Measurements from ENCODE around the gene ZNF736. TPM values are rescaled to one million over a fixed set of nuclear protein-coding genes. Genes with fewer than 3 reads are reported as not detected.
A peak's percentile ranks its signal among the peaks of the same experiment; 100 is the strongest.
"Not testable (repeated sequence)": the region's sequence is repeated elsewhere in the genome, so short reads cannot be mapped to it uniquely, and the experiment has no call there.

ZNF736 gene
- 4.2 TPM for total RNA-seq

DNA sequence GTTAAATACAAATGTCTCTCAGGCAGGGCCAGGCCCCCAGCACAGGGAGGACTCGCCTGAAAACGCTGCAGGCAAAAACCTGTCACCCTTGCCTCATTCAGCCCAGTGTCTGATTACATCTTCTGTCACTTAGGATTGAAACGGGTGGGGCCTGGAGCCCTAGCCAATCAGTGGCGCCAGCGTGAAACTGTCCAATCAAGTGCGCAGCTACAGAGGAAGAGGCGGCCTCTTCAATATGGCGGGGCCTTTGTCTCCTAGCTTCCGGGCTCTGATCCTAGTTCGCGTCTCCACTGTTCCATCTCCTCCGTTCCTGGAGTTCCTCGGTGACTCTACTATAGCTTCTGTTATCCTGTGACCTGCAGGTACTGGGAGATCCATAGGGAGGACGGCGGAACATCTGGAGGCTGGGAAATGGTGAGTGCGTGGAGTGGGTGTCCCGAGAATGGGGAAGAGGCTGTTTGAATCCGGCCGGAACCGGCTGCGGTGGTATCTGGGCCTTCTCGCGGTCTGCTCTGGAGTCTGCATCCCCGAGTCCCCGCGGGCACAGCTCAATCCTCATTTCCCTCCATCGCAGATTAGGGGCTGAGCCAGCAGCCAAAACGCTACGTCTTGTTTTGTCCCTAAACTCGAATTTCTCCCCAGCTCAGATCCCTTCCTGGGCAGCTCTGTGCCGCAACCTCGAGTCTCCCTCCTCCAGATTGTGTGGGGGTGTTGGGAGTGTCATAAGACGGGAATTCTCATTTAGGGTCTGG, at the start of gene ZNF736:
Gene ZNF736 (plus strand): TSS at position 222 of the 752 bp plus-strand sequence. CDS start 190 bp downstream, at position 412.
- ATAC-seq = peak; percentile 99

DNA sequence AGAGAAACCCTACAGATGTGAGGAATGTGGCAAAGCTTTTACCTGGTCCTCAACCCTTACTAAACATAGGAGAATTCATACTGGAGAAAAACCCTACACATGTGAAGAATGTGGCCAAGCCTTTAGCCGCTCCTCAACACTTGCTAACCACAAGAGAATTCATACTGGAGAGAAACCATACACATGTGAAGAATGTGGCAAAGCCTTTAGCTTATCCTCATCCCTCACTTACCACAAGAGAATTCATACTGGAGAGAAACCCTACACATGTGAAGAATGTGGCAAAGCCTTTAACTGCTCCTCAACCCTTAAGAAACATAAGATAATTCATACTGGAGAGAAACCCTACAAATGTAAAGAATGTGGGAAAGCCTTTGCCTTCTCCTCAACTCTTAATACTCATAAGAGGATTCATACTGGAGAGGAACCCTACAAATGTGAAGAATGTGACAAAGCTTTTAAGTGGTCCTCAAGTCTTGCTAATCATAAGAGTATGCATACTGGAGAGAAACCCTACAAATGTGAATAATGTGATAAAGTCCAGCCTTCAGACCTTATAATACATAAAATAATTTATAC, 47.3 kb upstream of the ZNF736 start:
- no peak for ATAC-seq

DNA sequence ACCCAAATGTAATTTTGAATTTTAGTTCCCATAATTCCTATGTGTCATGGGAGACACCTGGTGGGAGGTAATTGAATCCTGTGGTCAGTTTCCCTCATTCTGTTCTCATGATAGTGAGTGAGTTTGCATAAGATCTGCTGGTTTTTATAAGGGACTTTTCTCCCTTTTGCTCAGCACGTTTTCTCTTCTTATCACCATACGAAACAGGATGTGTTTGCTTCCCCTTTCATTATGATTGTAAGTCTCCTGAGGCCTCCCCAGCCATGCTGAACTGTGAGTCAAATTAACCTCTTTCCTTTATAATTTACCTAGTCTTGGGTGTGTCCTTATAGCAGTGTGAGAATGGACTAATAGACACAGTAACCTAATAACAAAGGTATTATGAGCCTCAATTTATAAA, 36.1 kb upstream of the ZNF736 start:
- no peak for ATAC-seq

DNA sequence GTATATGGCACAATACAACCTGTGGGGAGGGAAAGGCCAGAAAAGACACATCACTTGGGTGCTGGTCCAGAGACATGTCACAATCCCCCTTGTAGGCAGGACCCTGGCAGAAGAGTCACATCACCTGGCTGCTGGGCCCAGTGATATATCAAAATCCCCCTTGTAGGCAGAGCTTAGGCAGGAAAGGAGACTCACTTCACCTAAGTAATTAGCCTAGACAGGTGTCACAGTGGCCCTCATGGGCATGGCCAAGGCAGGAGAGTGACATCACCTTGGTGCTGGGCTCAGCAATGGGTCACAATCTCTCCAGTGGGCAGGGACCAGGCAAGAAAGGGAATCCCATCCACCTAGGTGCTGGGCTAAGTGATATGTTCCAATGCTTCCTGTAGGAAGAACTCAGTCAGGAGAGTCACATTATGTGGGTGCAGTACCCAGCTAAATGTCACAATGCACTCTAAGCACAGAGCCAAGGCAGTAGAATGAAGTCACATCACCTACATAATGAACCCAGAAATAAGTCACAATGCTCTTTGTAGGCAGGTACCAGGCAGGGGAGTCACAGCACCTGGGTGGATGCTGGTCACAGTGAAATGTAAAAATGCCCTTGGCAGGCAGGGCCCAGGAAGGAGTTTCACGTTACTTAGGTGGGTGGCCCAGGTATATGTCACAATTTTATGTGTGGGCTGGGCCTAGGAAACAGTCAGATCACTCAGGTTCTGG, 18.9 kb upstream of the ZNF736 start:
- ATAC-seq = no peak

DNA sequence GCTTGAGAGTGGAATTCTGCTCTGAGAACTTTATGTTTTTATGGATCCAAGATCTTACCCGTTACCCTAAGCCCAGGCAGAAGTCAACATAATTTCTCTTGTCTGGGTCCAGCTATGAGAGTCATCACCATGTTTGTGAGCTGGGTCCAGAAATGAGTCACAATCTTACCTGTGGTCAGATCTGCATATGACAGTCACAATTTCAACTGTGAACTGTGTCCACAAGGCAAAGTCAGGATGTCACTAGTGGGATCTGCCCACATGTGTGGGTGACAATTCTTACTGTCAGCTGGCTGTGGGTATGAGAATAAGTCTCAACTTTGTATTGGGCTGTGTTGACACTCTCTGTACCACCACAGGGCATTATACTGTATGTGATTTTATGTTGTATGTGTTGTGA, 16.3 kb upstream of the ZNF736 start:
- not testable (repeated sequence) for ATAC-seq

DNA sequence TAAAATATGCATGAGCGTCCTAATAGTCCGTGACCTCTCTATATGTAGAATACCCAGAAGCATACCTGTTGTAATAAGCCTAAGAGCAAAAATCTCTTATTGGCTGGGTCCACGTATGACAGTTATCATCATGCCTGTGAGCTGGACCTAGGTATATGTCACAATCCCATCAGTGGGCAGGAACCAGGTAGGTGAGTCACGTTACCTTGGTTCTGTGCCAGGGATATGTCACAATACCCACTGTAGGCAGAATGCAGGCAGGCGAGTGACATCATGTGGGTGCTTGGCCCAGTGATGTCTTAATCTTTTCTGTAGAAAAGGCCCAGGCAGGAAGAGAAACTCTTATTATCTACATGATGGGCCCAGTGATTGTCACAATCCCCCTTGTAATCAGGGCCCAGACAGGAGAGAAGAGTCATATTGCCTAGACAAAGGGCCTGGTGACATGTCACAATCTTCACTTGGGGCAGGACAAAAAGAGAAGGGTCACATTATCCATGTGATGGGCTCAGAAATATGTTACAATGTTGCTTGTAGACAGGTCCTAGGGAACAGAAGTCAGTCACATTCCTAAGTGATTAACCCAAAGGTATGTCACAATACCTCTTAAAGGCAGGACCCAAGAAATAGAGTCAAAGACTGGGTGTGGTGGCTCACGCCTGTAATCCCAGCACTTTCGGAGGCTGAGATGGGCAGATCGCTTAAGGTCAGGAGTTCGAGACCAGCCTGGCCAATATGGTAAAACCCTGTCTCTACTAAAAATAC, 12.9 kb upstream of the ZNF736 start:
- peak; percentile 73 for ATAC-seq

DNA sequence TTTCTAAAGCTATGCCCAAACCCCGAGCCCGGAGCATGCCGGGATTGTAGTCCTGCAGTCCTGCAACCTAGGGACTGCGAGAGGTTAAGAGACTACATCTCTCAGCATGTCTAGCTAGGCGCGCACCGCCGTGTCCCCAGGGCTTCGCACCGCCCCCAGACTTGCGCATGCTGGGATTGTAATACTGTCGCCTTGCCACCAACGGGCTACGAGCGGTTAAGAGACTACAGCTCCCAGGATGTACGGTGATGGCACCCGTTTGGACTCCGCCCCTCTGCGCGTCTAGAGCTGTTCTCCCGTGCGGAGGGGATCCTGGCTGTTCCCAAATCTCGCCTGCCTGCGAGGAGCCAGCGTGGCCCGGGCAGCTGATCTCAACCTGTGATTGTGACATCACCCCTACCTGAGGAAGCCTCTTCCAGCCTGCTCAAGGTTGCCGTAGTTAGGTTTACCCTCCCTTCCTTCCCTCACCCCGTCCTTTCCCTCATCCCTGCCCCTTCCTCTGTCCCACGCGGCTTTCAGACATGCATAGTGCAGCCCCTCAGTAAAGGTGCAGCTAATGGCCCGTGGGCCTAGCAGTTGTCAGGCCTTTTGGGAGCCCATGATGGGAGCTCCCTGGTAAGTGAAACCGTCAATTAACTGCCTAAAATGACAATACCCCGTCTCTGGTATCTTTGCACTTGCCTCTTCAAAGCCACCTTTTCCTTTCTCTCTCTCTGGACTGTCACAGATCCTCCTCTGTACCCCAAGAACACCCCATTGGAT, 6.3 kb upstream of the ZNF736 start:
- ATAC-seq = peak; percentile 98

DNA sequence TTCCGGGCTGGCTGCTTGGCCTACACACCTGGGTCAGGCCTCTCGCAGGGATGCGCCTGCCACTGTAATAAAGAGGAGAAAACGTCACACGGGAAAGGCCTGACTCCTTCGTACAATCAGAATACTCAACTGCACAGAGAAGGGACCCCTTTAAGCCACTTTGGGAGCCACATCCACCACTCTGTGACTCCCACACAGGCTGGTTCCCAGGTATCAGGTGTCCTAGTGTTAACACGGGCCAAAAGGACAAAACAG, 5.8 kb upstream of the ZNF736 start:
- no peak for ATAC-seq

DNA sequence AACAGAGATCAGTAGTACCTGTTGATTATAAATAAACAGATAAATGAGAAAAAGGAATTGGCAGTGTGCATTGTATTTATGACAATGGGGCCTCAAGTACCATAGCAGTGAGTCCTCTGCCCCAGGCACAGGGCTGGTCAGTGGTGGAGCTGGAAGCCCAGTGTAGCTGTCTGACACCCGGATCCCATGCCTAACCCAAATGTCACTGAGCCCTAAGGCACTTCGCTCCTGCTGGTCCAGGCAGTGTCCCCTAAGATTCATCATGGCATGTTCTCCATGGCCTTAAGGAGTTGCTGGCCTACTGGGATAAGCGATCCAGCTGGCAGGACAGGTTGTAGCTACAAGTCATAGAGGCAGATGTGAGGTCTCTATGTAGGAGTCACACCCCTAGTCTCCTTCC, 3.3 kb upstream of the ZNF736 start:
- no peak for ATAC-seq

DNA sequence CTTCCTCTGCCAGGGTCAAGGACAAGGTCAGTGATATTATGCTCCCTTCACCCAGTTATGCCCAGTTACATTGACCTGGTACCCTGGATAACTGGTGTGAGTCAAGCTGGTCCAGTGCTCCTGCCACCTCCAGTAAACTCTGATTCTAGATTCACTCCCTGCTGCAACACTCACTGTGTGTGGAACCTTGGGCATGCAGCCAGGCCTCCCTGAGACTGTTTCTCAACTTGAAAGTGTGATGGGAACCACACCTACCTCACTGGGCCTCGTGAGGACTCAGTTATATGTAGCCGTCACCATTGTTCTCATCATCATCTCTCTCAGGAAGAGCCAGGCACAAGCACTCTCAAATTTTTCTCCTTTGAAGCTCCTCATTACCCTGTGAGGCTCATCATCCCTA, 935 bp upstream of the ZNF736 start:
- peak; percentile 11 for ATAC-seq

DNA sequence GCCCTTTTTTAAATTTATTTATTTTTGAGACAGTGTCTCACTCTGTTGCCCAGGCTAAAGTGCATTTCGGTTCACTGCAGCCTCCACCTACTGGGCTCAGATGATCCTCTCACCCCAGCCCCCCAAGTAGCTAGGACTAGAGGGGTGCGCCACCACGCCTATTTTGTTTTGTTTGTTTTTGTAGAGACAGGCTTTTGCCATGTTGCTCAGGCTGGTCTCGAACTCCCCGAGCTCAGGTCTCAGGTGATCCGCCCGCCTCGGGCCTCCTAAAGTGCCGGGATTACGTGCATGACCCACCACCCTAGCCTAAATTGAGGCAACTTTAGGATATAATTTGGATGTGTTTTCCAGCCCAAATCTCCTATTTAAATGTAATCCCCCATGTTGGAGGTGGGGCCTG, 805 bp downstream of the ZNF736 start:
- no peak for ATAC-seq

DNA sequence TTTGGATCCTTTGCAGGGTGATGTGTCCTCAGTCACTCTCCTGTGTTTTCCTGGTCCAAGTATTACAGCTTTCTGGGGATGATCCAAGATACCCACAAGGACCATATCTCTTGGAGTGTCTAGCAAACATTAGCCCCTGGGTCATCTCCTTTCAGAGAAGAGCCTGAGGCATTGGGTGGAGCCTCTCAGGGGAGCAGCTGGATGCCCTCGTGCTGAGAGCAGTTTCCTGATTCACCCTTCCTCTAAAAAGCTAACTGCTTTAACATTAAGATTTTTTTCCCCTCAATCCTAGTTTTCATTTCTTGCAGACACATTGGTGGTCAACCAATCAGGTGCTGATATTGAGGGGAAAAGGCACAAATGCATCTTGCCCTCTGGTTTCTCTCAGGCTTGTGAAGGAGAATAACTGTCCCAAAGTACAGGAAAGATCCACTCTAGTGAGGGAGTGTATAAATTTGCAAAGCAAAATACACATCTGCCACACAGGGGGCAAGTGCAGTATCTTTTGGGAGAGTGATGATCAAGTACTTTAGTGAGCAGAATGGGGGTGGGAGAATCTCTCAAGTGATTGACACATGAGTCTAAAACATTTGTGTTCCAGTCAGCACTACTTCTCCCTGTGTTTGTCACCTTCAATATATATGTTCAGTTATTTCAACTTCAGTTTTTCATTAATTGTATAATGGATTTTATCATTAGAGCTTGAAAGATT, 2.4 kb downstream of the ZNF736 start:
- not testable (repeated sequence) for ATAC-seq

DNA sequence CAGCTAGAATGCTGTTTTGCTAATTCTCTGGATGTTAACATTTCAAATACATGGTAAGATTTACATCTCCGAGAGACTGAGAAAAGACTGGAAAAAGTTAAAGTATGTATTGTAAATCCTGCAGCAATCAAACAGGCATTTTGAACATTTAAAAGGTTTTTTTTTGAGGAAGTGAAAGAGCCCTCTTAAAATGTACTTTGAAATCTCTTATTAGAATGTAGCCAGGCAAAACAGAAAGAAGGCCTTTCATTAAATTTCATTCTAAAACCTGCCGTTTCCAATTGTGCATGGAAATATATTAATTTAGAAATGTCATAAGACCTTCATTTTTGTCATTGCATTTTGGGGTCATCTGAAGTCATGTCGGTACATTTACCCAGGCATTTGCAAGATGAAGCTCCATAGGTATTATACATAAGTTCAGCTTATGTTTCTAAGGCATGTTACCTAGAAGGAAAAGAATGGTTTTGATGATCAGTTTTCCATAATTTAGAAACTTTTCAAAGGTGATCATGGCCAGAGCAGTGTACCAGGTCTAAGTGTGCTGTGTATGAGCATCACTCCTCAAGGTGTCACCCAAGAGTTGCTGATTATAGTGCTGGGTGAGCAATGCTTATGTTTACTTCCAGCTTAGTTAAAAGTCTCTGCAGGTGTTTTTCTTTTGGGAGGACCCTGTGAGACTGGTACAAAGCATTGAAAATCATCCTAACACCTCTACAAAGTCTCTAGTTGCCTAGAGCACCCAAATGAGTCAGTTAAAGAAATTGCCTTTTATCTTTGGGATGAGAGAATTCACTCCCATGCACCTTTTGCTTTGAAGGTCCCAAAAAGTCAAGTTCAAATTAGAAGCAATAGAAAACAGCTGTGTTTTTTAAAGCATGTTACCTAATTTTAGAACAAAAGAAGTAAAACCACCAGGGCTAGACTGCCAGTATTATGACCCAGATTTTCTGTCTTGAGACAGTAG, 7.1 kb downstream of the ZNF736 start:
- peak; percentile 52 for ATAC-seq

DNA sequence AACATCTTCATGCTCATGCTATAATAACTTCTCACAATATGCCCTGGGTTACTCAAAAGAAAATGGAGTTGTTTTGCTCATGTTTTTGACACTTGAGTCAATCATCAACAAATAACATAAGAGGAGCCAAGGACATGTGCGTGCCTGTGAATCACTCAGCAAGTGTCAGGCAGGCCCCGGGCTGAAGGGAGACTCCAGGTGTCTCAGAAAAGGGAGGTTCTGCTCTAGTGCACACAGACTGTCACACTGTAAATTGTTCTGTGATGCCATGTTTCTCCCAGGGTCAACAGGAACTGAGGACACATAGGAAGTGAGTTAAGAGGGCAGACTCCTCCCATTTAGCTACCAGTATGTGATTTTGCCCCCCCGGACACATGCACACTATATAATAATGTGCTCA, 10.4 kb downstream of the ZNF736 start:
- ATAC-seq = not testable (repeated sequence)

DNA sequence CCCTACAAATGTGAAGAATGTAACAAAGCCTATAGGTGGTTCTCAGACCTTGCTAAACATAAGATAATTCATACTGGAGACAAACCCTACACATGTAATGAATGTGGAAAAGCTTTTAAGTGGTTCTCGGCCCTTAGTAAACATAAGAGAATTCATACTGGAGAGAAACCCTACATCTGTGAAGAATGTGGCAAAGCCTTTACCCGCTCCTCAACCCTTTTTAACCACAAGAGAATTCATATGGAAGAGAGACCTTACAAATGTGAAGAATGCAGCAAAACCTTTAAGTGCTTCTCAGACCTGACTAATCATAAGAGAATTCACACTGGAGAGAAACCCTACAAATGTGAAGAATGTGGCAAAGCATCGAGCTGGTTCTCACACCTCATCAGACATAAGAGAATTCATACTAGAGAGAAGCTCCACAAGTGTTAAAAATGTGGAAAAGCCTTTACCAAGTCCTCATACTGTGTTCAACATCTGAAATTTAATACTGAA, 35.0 kb downstream of the ZNF736 start:
- ATAC-seq = not testable (repeated sequence)

DNA sequence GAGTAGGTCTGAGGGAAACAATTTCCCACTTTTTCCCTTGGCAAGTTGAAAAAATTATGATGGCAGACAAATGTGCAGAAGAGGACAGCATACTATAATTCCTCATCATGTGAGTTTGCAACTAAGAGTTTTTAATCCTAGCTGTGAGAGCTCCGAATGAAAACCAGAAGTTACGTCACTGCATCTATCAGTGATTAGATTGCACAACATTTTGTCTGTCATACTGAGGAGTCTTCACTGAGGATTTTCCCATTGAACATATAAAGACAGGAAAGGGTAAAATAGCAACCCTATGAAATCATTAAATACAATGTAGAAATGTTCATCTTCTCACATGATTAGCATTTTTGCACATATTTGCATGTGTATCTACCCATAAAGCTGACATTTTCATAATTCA, 45.8 kb downstream of the ZNF736 start:
- ATAC-seq = no peak

DNA sequence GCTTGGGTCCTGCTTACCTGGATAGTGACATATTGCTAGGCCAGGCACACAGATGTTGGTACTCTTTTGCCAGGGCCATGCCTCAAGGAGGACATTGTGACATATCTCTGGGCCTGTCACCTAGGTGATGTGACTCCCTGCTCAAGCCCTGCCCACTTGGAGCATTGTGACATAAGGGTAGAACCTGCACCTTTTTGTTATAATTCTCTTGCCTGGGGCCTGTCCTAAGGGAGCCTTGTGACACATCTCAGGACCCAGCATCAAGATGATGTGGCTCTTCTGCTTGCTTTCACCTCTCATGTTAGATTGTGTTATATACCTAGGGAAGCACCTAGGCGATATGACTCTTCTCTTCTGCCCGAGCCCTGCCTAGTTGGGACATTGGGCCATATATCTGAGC, 57.4 kb downstream of the ZNF736 start:
- no peak for ATAC-seq

DNA sequence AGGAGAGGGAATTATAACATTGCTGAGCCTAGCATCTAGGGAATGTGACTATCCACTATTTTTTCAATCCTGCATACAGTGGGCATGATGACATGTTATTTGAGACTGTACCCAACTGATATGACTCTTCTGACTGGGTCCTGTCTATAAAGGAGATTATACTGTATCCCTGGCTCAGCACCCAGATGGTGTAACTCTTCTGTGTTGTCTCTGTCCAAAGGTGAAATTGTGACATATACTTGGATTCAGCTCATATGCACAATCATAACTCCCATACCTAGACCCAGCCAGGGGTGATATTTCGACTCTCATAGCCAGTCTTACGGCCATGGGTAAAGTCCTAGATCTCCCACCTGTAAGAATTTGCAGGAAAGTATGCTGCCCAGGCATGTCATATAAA, 59.3 kb downstream of the ZNF736 start:
- ATAC-seq = no peak

DNA sequence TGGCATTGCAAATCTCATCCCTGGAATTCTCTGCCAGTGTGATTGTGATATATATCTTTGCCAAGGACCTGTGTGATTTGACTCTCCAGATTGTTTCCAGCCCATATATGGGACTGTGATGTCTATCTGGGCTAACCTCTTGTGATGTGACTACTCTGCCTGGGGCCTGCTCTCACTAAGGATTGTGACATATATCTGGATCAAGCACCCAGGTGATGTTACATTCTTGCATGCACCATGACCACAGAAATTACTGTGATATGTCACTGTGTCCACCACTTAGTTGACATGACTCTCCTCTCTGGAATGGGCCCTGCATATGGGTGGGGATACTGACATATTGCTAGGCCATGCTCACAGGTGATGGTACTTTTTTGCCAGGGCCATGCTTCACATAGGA, 86.6 kb downstream of the ZNF736 start:
- no peak for ATAC-seq
